ENCODE measurements around the gene PCNT. TPM values are rescaled to one million over a fixed set of nuclear protein-coding genes. Genes with fewer than 3 reads are reported as not detected.

The PCNT gene
- total RNA-seq, 1 donor from 2014 or later, result 36.0 TPM

GRCh38 chr21:46320331-46320801 lies 3.6 kb upstream of the PCNT start:
- no peaks in the 10 kb centered on the region for H3K9me3 Mint-ChIP-seq (ENCODE audit: unreplicated experiment)
- H3K4me3 Mint-ChIP-seq (ENCODE audit: unreplicated experiment), result no peak overlapping the region
- no peak overlapping the region for H3K27ac Mint-ChIP-seq (ENCODE audit: unreplicated experiment)
- no peaks in the 10 kb centered on the region for H3K36me3 Mint-ChIP-seq (ENCODE audit: low read depth, unreplicated experiment)
- H3K4me1 Mint-ChIP-seq (ENCODE audit: unreplicated experiment), result peaks cover 24% of the 10 kb centered on the region
- no peak for TF ChIP-seq CTCF (IDR thresholded peaks at IDR 0.05; ENCODE audit: unreplicated experiment)
- no peaks in the 10 kb centered on the region for H3K27me3 Mint-ChIP-seq (ENCODE audit: unreplicated experiment)
- DNase-seq (ENCODE audit: low spot score), result no peak

GRCh38 chr21:46322351-46323226 lies 1.4 kb upstream of the PCNT start:
- peak overlapping the region; percentile 95 for H3K4me3 Mint-ChIP-seq (ENCODE audit: unreplicated experiment)
- peak; percentile 27 for DNase-seq (ENCODE audit: low spot score)
- H3K27ac Mint-ChIP-seq (ENCODE audit: unreplicated experiment), result peak overlapping the region; percentile 52
- peaks cover 5% of the 10 kb centered on the region for H3K27me3 Mint-ChIP-seq (ENCODE audit: unreplicated experiment)
- H3K9me3 Mint-ChIP-seq (ENCODE audit: unreplicated experiment), result no peaks in the 10 kb centered on the region
- H3K4me1 Mint-ChIP-seq (ENCODE audit: unreplicated experiment), result peaks cover 31% of the 10 kb centered on the region
- TF ChIP-seq CTCF (IDR thresholded peaks at IDR 0.05; ENCODE audit: unreplicated experiment), result no peak
- peaks cover 9% of the 10 kb centered on the region for H3K36me3 Mint-ChIP-seq (ENCODE audit: low read depth, unreplicated experiment)

- peaks cover 10% of the 10 kb centered on the region for H3K36me3 Mint-ChIP-seq (ENCODE audit: low read depth, unreplicated experiment)
- DNase-seq (ENCODE audit: low spot score), result peak; percentile 32
- peak overlapping the region; percentile 95 for H3K4me3 Mint-ChIP-seq (ENCODE audit: unreplicated experiment)
- H3K9me3 Mint-ChIP-seq (ENCODE audit: unreplicated experiment), result no peaks in the 10 kb centered on the region
- peaks cover 5% of the 10 kb centered on the region for H3K27me3 Mint-ChIP-seq (ENCODE audit: unreplicated experiment)
- H3K4me1 Mint-ChIP-seq (ENCODE audit: unreplicated experiment), result peaks cover 31% of the 10 kb centered on the region
- TF ChIP-seq CTCF (IDR thresholded peaks at IDR 0.05; ENCODE audit: unreplicated experiment), result no peak
- peak overlapping the region; percentile 52 for H3K27ac Mint-ChIP-seq (ENCODE audit: unreplicated experiment)
Measured at GRCh38 chr21:46323227-46323709, 688 bp upstream of the PCNT start.

GRCh38 chr21:46324390-46325072 lies 575 bp downstream of the PCNT start:
- peak; percentile 88 for DNase-seq (ENCODE audit: low spot score)
- Mint-ChIP-seq H3K27ac (ENCODE audit: unreplicated experiment) (no peak overlapping the region), H3K36me3 (ENCODE audit: low read depth, unreplicated experiment) (peaks cover 10% of the 10 kb centered on the region)

More at GRCh38 chr21:46324390-46325072, 575 bp downstream of the PCNT start:
- peaks cover 5% of the 10 kb centered on the region for H3K27me3 Mint-ChIP-seq (ENCODE audit: unreplicated experiment)
- no peak for TF ChIP-seq CTCF (IDR thresholded peaks at IDR 0.05; ENCODE audit: unreplicated experiment)
- H3K9me3 Mint-ChIP-seq (ENCODE audit: unreplicated experiment), result no peaks in the 10 kb centered on the region
- H3K4me1 Mint-ChIP-seq (ENCODE audit: unreplicated experiment), result peaks cover 31% of the 10 kb centered on the region
- H3K4me3 Mint-ChIP-seq (ENCODE audit: unreplicated experiment), result peak overlapping the region; percentile 85
